Adrenal gland (tissue), 12 donors: Measurements from ENCODE around the gene ANKRD6. TPM values are rescaled to one million over a fixed set of nuclear protein-coding genes. Genes with fewer than 3 reads are reported as not detected.
A peak's percentile ranks its signal among the peaks of the same experiment; 100 is the strongest.

Experiments used
- DNase-seq, 7 donors: peaks; one replicate each; pipeline ENCODE4 v3.0.0-alpha.2; 2019 to 2020
- H3K27ac ChIP-seq, 5 donors: fragments of 200-600 bp; sonication (generic) in 4 of 5; 1 replicate in 3 of 5; 2 replicates in 2 of 5; pipeline versions ENCODE4 v1.5.1 to v1.8.0; 2016 to 2020; ENCODE audit warnings: mild to moderate bottlenecking in 1 of 5
- H3K27me3 ChIP-seq: fragments of 200-600 bp; 2 replicates; pipeline ENCODE4 v1.8.0; 2021
- H3K36me3 ChIP-seq, 2 donors: fragments of 200-600 bp; replicated peaks in 1 of 2; 1 replicate in 1 of 2; 2 replicates in 1 of 2; pipeline versions ENCODE4 v1.5.1 to v1.8.0; 2018 to 2022
- H3K4me1 ChIP-seq, 2 donors: fragments of 200-600 bp; replicated peaks in 1 of 2; 1 replicate in 1 of 2; 2 replicates in 1 of 2; pipeline versions ENCODE4 v1.5.1 to v1.8.0; 2018 to 2021
- H3K4me3 ChIP-seq, 4 donors: fragments of 200-600 bp; sonication (generic) in 3 of 4; one replicate each; pipeline ENCODE4 v1.5.1; 2016 to 2018
- H3K9me3 ChIP-seq, 3 donors: fragments of 200-600 bp; sonication (generic) in 1 of 3; replicated peaks in 1 of 3; 1 replicate in 2 of 3; 2 replicates in 1 of 3; pipeline versions ENCODE4 v1.5.1 to v1.8.0; 2016 to 2021
- POLR2A ChIP-seq, 2 donors: fragments of 450-650 bp; IDR thresholded peaks; one replicate each; pipeline ENCODE4 v1.6.1; 2017; ENCODE audit warnings: antibody characterized with exemption in 2 of 2, mild to moderate bottlenecking in 2 of 2, moderate library complexity in 1 of 2
- WGBS, 4 donors: extraction: QIAGEN DNeasy Blood & Tissue Kit in 2 of 4; methylation state at CpG; one replicate each; pipeline versions ENCODE4 v1.1.5 to v1.1.7; 2013 to 2017; 5-methylcytosine and 5-hydroxymethylcytosine counted together
- intact Hi-C, 2 donors: fragments of 100-400 bp; cut with DNase I; formaldehyde crosslinking; loops; one replicate each; pipeline versions ENCODE4 v1.14.1 to v1.15.0; 2022 to 2023
- polyA plus RNA-seq, 3 donors: library from polyadenylated mRNA; stranded (reverse); fragments of 200-250 nt in 2 of 3; fragments of 350-450 nt in 1 of 3; fragmentation: Illumina TruSeq in 1 of 3; extraction: RNeasy Lipid Tissue Mini Kit (QIAGEN cat#74804) in 1 of 3; gene quantifications; one replicate each; pipeline ENCODE4 v1.2.3, GENCODE V29; 2013 to 2014
- total RNA-seq, 9 donors: library from RNA; depleted of rRNA in 4 of 9; stranded (reverse); fragments of >200 nt in 4 of 9; fragments of 120-200 nt in 1 of 9; fragmentation: NEBNext Ultra II Directional in 1 of 9; extraction: Animal tissue kit (Norgen Biotek cat#: 25700) in 1 of 9; gene quantifications; one replicate each; pipeline versions ENCODE4 v1.1.0 to v1.2.4, GENCODE V29; 2013 to 2023
- TF ChIP-seq, protein P1 (sequence below), 6 experiments: fragments of 450-650 bp in 4 of 6; fragments of 200-600 bp in 2 of 6; sonication (generic) in 1 of 6; IDR thresholded peaks; 1 replicate in 5 of 6; 2 replicates in 1 of 6; pipeline versions ENCODE4 v1.5.1 to v1.8.0; 2016 to 2021; ENCODE audit warnings: antibody characterized with exemption in 6 of 6, mild to moderate bottlenecking in 2 of 6, moderate library complexity in 1 of 6
- donor health status: healthy with polysubstance abuse.
- donor health status: Bipolar disorder and iron deficiency.
- donor health status: DM: yes; HTN: yes; CAD: no.
- donor health status: DM: no; HTN: no; CAD: no.
- donor health status: DM: no; HTN: no; CAD: no.
- donor health status: DM: yes; HTN: yes; CAD: no.

The ANKRD6 gene
- total and polyA plus RNA-seq, 12 donors: 2.8 to 16.6 (median 7.7) TPM

DNA sequence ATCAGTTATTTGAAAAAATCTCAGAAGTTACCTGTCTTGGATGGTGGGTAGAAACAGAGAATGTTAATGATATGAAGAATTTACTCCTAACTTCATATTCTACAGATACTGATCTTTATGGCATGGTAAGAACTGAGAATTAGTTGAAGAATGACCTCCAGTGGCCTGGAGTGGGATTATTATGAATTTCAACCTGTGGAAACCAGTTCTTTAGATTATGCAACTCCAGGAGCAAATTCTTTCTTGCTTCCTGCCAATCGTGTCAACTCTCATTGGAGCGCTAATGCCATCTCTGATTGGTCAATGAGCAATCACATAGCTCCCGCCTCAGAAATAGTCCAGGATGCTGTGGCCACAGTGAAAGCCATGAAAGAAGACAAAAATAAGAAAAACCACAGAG, 165.0 kb downstream of the ANKRD6 start:
- intact Hi-C loops: no loop called here
- H3K4me3 ChIP-seq: no peak overlapping the region

DNA sequence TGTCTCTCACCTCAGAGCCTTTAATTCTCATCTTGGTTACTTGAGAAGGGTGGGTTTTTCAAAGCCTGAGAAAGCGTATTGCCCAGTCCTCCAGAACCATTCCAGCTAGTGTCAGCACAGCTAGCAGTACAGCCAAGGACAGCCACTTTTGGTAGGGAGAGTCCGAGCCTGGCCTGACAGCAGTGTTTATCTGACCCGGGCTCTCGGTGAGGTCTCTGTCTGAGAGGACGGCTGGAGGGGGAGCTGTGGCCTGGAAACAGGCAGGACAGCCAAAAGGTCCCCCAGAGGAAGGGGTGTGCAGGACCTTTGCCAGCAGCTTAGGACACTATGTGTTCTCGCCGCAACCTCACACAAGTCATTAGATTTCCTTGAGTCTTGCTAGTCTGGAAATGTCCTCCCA, 166.8 kb downstream of the ANKRD6 start:
- no peak for TF ChIP-seq POLR2A (IDR thresholded peaks at IDR 0.05)
- TF ChIP-seq, protein P1, sequence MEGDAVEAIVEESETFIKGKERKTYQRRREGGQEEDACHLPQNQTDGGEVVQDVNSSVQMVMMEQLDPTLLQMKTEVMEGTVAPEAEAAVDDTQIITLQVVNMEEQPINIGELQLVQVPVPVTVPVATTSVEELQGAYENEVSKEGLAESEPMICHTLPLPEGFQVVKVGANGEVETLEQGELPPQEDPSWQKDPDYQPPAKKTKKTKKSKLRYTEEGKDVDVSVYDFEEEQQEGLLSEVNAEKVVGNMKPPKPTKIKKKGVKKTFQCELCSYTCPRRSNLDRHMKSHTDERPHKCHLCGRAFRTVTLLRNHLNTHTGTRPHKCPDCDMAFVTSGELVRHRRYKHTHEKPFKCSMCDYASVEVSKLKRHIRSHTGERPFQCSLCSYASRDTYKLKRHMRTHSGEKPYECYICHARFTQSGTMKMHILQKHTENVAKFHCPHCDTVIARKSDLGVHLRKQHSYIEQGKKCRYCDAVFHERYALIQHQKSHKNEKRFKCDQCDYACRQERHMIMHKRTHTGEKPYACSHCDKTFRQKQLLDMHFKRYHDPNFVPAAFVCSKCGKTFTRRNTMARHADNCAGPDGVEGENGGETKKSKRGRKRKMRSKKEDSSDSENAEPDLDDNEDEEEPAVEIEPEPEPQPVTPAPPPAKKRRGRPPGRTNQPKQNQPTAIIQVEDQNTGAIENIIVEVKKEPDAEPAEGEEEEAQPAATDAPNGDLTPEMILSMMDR (IDR thresholded peaks at IDR 0.05): no peak
- intact Hi-C loops: no loop called here
- 66 to 86% (median 71%) methylated on average over 7 of the region's 7 CpGs for WGBS, 4 donors
- DNase-seq: peak in 1 of 7 donors; percentile 32
- Histone ChIP-seq H3K4me1 (peaks cover 0 to 7% of the 10 kb centered on the region in 2 donors), H3K4me3 (no peak overlapping the region), H3K27me3 (no peaks in the 10 kb centered on the region), H3K9me3 (no peaks in the 10 kb centered on the region), H3K27ac (no peak overlapping the region), H3K36me3 (no peaks in the 10 kb centered on the region)

More for the DNA sequence above, 165.0 kb downstream of the ANKRD6 start:
- Histone ChIP-seq H3K27ac (no peak overlapping the region), H3K36me3 (no peaks in the 10 kb centered on the region), H3K27me3 (no peaks in the 10 kb centered on the region), H3K4me1 (peaks cover 0 to 7% of the 10 kb centered on the region in 2 donors), H3K9me3 (no peaks in the 10 kb centered on the region)
- TF ChIP-seq, protein P1 (IDR thresholded peaks at IDR 0.05): peak in 3 of 6 experiments; percentile 28 to 31 (median 29)
- no peak for TF ChIP-seq POLR2A (IDR thresholded peaks at IDR 0.05)
- peak in 2 of 7 donors; percentile 12 to 33 for DNase-seq
- WGBS, 4 donors: 24 to 38% (median 29%) methylated on average over 3 of the region's 3 CpGs

DNA sequence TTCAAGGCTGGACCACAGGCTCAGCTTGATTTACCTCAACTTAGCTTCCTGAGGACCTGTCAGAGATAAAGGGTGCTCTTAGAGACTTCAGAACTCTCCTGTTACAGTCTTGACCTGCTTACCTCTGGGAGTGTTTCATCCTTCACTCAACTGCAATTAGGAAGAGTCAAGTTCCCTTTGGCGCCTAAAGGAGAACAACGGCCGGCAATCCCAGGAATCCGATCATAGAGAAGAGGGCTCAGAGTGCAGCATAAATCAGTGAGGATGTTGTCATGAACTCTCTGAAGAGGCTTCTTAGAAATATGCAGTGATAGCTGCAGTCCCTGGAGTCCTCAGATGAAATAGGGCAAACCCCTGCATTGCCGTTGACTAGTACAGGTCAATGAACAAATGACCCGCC, 169.2 kb downstream of the ANKRD6 start:
- intact Hi-C loops: no loop called here
- 92 to 97% (median 96%) methylated on average over 6 of the region's 6 CpGs for WGBS, 4 donors
- no peaks in the 10 kb centered on the region for H3K4me1 ChIP-seq
- no peaks in the 10 kb centered on the region for H3K9me3 ChIP-seq
- no peak overlapping the region for H3K4me3 ChIP-seq
- H3K36me3 ChIP-seq: no peaks in the 10 kb centered on the region
- TF ChIP-seq POLR2A (IDR thresholded peaks at IDR 0.05): no peak
- TF ChIP-seq, protein P1 (IDR thresholded peaks at IDR 0.05): no peak
- H3K27ac ChIP-seq: no peak overlapping the region
- no peaks in the 10 kb centered on the region for H3K27me3 ChIP-seq
- no peak for DNase-seq

DNA sequence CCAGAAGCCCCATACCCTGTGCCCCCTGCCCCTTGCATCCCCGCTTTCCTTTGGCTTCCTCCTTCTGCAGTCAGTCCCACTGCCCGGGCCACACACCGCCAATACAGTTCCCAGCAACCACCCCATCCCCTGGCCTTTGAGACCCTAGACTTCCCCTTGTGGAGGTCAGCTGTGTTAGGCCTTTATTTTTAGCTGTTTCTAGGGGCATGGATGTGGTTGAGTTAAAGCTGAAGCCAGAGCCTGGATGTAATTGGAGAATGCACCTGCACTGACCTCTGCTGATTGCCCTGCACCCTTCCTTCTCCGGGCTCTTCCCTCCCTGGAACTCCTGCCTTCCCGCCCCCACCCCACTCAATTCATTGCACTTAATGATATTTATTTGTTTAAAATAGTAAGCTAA, 171.7 kb downstream of the ANKRD6 start:
- Histone ChIP-seq H3K27me3 (no peaks in the 10 kb centered on the region), H3K27ac (no peak overlapping the region), H3K4me3 (no peak overlapping the region), H3K4me1 (no peaks in the 10 kb centered on the region), H3K9me3 (no peaks in the 10 kb centered on the region), H3K36me3 (no peaks in the 10 kb centered on the region)
- 90 to 93% (median 92%) methylated on average over 5 of the region's 5 CpGs for WGBS, 4 donors
- TF ChIP-seq, protein P1 (IDR thresholded peaks at IDR 0.05): no peak
- TF ChIP-seq POLR2A (IDR thresholded peaks at IDR 0.05): no peak
- intact Hi-C loops: no loop called here
- no peak for DNase-seq
